ENCODE data around the gene LTBP1. TPM values are rescaled to one million over a fixed set of nuclear protein-coding genes. Genes with fewer than 3 reads are reported as not detected.
A peak's percentile ranks its signal among the peaks of the same experiment; 100 is the strongest.

Gene LTBP1
- total and polyA plus RNA-seq, 9 donors, result 13.5 to 117 (median 41.8) TPM

DNA sequence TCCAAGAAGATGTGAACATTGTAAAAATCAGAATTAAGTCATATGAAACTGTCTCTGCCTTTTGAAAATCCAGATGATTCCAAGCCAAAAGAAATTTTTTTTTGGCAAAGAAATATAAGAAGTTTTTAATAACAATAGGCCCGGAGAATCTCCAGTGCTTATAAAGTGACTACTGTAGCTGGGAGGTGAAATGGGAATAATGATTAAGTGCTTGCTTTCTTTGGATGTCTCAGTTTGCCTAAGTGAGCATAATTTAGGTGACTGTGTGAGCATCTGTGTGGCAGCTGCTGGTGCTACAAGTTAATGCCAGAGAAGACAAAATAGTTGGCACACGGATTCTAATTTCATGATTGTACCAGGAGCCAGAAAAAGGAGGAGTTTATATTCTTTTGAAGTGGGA lies 185.0 kb downstream of the LTBP1 start:
- H3K27me3 ChIP-seq, result no peaks in the 10 kb centered on the region
- TF ChIP-seq POLR2A (IDR thresholded peaks at IDR 0.05) (no peak), EP300 (IDR thresholded peaks at IDR 0.05) (no peak)
- TF ChIP-seq, protein P1, sequence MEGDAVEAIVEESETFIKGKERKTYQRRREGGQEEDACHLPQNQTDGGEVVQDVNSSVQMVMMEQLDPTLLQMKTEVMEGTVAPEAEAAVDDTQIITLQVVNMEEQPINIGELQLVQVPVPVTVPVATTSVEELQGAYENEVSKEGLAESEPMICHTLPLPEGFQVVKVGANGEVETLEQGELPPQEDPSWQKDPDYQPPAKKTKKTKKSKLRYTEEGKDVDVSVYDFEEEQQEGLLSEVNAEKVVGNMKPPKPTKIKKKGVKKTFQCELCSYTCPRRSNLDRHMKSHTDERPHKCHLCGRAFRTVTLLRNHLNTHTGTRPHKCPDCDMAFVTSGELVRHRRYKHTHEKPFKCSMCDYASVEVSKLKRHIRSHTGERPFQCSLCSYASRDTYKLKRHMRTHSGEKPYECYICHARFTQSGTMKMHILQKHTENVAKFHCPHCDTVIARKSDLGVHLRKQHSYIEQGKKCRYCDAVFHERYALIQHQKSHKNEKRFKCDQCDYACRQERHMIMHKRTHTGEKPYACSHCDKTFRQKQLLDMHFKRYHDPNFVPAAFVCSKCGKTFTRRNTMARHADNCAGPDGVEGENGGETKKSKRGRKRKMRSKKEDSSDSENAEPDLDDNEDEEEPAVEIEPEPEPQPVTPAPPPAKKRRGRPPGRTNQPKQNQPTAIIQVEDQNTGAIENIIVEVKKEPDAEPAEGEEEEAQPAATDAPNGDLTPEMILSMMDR (IDR thresholded peaks at IDR 0.05), result no peak
- no peak overlapping the region for H3K27ac ChIP-seq
- H3K4me3 ChIP-seq, result no peak overlapping the region
- intact Hi-C loops (cut with DNase I), result loop anchor here in 1 of 4 donors (10.0 kb wide), 1 partner anchor 83 kb away; no protein-coding TSS in a partner anchor
- no peaks in the 10 kb centered on the region for H3K36me3 ChIP-seq
- H3K9me3 ChIP-seq, result no peaks in the 10 kb centered on the region
- DNase-seq, result no peak
- H3K4me1 ChIP-seq (ENCODE audit: insufficient read depth), result peaks cover 8% of the 10 kb centered on the region
- WGBS, 3 donors, result 9 to 16% (median 12%) methylated on average over 2 of the region's 2 CpGs

DNA sequence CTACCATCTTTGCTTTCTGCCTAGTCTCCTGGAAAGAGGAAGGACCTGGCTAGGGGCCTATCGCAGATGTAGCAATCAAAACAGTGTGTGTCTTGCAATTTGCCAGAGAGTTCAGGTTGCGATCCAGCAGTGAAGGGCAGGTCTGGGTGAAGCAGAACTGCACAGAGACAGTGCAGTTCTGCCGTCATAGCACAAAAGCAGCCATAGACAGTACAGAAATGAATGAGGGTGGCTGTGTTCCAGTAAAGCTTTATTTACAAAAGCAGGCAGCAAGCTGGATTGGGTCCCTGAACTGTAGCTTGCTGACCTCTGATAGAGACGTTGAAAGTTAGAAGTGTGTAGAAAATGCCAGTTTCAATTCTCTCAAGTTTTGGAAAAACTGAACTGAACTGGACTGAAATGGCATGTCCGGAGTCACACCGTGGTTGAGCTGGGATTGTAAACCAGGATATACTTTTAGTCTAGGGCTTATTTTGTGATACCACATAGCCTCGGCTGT lies 186.8 kb downstream of the LTBP1 start:
- intact Hi-C loops (cut with DNase I), result loop anchor here in 1 of 4 donors (10.0 kb wide), 1 partner anchor 81 kb away; no protein-coding TSS in a partner anchor
- 16 to 30% (median 19%) methylated on average over 7 of the region's 7 CpGs for WGBS, 3 donors
- Histone ChIP-seq H3K9me3 (no peaks in the 10 kb centered on the region), H3K27ac (peak overlapping the region; percentile 33 to 90), H3K4me3 (no peak overlapping the region), H3K27me3 (no peaks in the 10 kb centered on the region), H3K4me1 (ENCODE audit: insufficient read depth) (peaks cover 12% of the 10 kb centered on the region), H3K36me3 (no peaks in the 10 kb centered on the region)
- DNase-seq, result peak; percentile 48 to 70 (median 58)
- TF ChIP-seq, protein P1 (IDR thresholded peaks at IDR 0.05), result no peak
- no peak for TF ChIP-seq EP300 (IDR thresholded peaks at IDR 0.05)
- TF ChIP-seq POLR2A (IDR thresholded peaks at IDR 0.05), result no peak

DNA sequence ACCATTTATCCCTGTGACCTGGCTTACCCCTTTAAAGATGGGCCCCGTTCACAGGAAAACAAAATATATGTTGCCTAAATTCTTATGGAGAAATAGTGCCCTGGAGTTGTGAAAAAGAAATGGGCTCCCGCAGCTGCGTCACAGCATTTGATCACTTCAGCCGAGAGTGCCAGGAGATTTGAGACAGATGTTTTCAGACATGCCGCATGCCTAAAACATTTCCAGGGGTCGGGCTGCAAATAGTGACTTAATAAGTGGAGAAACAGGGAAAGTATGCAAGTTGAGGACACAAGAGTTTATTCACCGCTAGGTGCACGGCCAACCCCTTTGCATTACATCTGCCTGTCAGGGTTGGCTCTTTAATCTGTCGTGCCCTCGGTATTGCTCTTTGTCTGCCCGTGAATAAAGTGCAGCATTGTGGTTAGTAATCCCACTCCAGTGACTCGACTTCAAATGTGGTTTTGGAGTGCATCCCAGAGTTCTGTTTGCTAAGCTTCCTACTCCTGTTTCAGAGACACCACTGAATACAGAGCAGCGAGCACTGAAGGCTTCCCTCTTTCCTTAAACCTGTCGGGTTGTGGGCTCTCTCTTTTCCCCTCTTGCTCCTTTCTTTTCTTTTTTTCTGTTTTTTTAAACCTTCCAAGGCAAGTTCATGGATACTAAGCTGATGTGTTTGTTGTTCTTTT lies 187.5 kb downstream of the LTBP1 start:
- Histone ChIP-seq H3K27me3 (no peaks in the 10 kb centered on the region), H3K4me1 (ENCODE audit: insufficient read depth) (peaks cover 12% of the 10 kb centered on the region), H3K36me3 (no peaks in the 10 kb centered on the region), H3K9me3 (no peaks in the 10 kb centered on the region), H3K4me3 (peak overlapping the region; percentile 26), H3K27ac (peak overlapping the region; percentile 33 to 90)
- TF ChIP-seq, protein P1 (IDR thresholded peaks at IDR 0.05), result no peak
- no peak for TF ChIP-seq POLR2A (IDR thresholded peaks at IDR 0.05)
- TF ChIP-seq EP300 (IDR thresholded peaks at IDR 0.05), result no peak
- intact Hi-C loops (cut with DNase I), result loop anchor here in 1 of 4 donors (10.0 kb wide), 1 partner anchor 81 kb away; no protein-coding TSS in a partner anchor
- peak; percentile 54 to 70 (median 60) for DNase-seq
- WGBS, 3 donors, result 1 to 12% (median 8%) methylated on average over 14 of the region's 14 CpGs

DNA sequence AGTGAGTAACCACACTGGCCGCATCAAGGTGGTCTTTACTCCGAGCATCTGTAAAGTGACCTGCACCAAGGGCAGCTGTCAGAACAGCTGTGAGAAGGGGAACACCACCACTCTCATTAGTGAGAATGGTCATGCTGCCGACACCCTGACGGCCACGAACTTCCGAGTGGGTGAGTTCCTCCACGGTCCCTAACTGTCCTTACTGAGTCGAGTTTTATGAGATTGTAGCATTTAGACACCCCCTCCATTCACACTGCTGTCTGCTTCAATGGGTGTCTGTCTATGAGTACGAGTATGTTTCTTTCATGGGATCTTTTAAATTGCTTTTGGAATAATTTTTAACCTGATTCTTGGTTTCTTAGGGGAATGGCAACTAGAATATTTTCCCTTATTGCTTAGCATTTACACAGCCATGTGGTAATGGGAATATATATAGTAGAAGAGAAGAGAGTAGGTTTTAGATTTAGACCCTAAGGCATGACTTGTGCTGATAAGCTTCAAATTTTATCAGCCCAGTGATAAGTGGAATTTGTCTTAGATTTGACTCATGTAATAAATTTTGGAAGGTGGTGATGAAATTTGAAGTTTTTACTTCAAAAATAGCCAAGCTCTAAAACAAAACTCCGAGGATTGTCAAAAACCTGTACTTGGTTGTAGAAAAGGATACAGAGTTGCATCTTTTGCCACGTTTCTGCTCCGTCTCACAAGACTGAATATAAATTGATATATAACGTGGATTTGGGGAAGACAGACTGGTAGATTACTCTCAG lies 188.2 kb downstream of the LTBP1 start:
- intact Hi-C loops (cut with DNase I), result loop anchor here in 1 of 4 donors (10.0 kb wide), 1 partner anchor 80 kb away; no protein-coding TSS in a partner anchor
- TF ChIP-seq EP300 (IDR thresholded peaks at IDR 0.05) (no peak), POLR2A (IDR thresholded peaks at IDR 0.05) (no peak)
- TF ChIP-seq, protein P1 (IDR thresholded peaks at IDR 0.05), result no peak
- WGBS, 3 donors, result 5 to 11% (median 8%) methylated on average over 13 of the region's 13 CpGs
- H3K36me3 ChIP-seq, result no peaks in the 10 kb centered on the region
- H3K9me3 ChIP-seq, result no peaks in the 10 kb centered on the region
- H3K27ac ChIP-seq, result peak overlapping the region in 1 of 2 donors; percentile 90
- peak; percentile 35 to 49 (median 41) for DNase-seq
- H3K4me3 ChIP-seq, result peak overlapping the region; percentile 26
- peaks cover 12% of the 10 kb centered on the region for H3K4me1 ChIP-seq (ENCODE audit: insufficient read depth)
- H3K27me3 ChIP-seq, result no peaks in the 10 kb centered on the region

Data from ovary (tissue), 9 donors.